ENCODE measurements around the gene AGPAT1. TPM values are rescaled to one million over a fixed set of nuclear protein-coding genes. Genes with fewer than 3 reads are reported as not detected.
A peak's percentile ranks its signal among the peaks of the same experiment; 100 is the strongest.

The AGPAT1 gene
- total and polyA plus RNA-seq, 2 of the 13 experiments (the other 11 are each of a cell fraction or from before 2014, with no cell fraction given): 51.3 to 139 TPM

DNA sequence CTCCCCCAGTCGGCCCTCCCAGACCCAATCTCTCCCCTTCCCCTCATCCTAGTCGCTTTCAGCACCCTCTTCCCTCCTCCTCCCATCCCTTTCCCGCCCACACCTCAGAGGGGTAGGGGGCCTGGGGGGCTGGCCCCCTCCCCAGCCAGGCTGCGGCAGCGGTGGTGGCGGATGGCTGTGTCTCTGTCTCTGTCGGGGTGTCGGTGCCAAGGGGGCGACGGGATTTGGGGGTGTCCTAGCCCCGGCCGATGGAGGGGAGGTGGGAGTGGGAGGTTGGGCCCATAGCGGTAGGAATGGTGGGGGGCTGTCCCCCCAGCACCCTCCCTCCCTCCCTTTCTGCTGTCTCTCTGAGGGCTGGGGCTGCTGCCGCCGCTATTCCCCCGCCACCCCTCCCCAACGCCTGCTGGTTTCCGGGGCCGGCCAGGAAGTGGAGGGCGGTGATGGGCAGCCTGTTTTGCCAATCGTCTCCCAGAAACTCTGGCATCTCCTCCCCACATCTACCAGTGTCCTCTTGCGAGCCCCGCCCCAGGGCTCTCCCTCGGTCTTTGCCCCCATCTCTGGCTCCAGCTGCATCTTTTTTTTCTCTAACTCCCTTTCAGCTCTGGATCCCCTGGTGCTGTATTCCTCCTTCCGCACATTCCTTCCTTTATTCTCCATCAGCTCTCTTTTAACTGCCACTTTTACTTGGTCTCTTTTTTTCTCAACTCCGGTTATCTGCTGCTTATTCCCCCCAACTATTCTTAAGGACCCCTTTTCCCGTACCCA is at the start of gene AGPAT1 (continued):
- TF ChIP-seq, protein P1, sequence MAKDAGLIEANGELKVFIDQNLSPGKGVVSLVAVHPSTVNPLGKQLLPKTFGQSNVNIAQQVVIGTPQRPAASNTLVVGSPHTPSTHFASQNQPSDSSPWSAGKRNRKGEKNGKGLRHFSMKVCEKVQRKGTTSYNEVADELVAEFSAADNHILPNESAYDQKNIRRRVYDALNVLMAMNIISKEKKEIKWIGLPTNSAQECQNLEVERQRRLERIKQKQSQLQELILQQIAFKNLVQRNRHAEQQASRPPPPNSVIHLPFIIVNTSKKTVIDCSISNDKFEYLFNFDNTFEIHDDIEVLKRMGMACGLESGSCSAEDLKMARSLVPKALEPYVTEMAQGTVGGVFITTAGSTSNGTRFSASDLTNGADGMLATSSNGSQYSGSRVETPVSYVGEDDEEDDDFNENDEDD (CRISPR knock-in tag; IDR thresholded peaks at IDR 0.05; ENCODE audit: borderline replicate concordance): 0 out of 2 replicates have a peak, but pooled peaks have one; percentile 28
- TF ChIP-seq ATF7 (IDR thresholded peaks at IDR 0.05) (no peak), ATF7 (CRISPR knock-in tag; IDR thresholded peaks at IDR 0.05) (no peak), NR3C1 (CRISPR knock-in tag; IDR thresholded peaks at IDR 0.05) (no peak), ZNF296 (CRISPR knock-in tag; conservative IDR thresholded peaks at IDR 0.05) (0 out of 2 replicates have a peak, but pooled peaks have one; percentile 66), KAT8 (CRISPR knock-in tag; IDR thresholded peaks at IDR 0.05) (peak; percentile 83), MZF1 (CRISPR knock-in tag; IDR thresholded peaks at IDR 0.05; ENCODE audit: borderline replicate concordance) (no peak), ZSCAN20 (CRISPR knock-in tag; IDR thresholded peaks at IDR 0.05; ENCODE audit: borderline replicate concordance) (no peak), THAP11 (CRISPR knock-in tag; IDR thresholded peaks at IDR 0.05) (peak; percentile 83), PRPF4 (IDR thresholded peaks at IDR 0.05; ENCODE audit: low read depth, low read length, poor library complexity, severe bottlenecking) (no peak)
- TF ChIP-seq, protein P2, sequence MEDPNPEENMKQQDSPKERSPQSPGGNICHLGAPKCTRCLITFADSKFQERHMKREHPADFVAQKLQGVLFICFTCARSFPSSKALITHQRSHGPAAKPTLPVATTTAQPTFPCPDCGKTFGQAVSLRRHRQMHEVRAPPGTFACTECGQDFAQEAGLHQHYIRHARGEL (CRISPR knock-in tag; IDR thresholded peaks at IDR 0.05): no peak

DNA sequence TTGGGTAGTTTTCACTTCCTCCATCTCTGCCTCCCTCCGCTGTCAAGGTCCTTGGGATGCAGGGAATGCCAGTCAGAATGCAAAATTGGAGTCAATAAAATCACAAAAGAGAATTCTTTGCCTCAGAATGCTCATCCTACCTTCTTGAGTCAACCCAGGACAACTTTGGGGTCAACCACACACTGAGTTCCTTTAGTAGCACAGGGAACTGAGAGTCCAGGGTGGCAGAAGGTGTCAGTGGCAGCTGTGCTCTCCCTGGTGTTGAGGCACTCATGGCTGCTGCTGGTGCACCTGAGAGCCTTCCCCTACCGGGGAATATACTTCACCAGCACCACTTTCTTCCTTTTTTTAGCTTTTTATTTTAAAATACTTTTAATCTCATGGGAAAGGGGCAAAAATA is 48.8 kb upstream of the AGPAT1 start:
- Histone ChIP-seq H3K9me3 (ENCODE audit: low read length) (no peaks in the 10 kb centered on the region), H3K4me1 (ENCODE audit: insufficient read depth, low read length) (no peaks in the 10 kb centered on the region), H3K4me2 (ENCODE audit: low read depth, low read length) (no peak overlapping the region), H2AFZ (ENCODE audit: low read length) (no peak overlapping the region), H3K9ac (ENCODE audit: insufficient read depth, low read depth, low read length) (no peak overlapping the region), H4K20me1 (ENCODE audit: insufficient read depth, low read length) (no peaks in the 10 kb centered on the region), H3K27me3 (ENCODE audit: control insufficient read depth in 1 of 2, insufficient read depth in 2 of 2, low read length in 2 of 2) (peaks cover 0 to 52% of the 10 kb centered on the region in 2 experiments; a peak in 3 of 5 replicates), H3K4me3 (replicated peaks in 1 of 3; ENCODE audit: insufficient read depth in 1 of 3, low read depth in 2 of 3, low read length in 3 of 3) (no peak overlapping the region), H3K79me2 (ENCODE audit: insufficient read depth, low read length) (no peaks in the 10 kb centered on the region), H3K27ac (ENCODE audit: extremely low read length, insufficient read depth, low read length) (no peak overlapping the region), H3K36me3 (replicated peaks in 1 of 2; ENCODE audit: control insufficient read depth in 1 of 2, insufficient read depth in 2 of 2, low read length in 2 of 2) (no peaks in the 10 kb centered on the region)
- DNase-seq (ENCODE audit: low spot score) (no peak), ATAC-seq (no peak), FAIRE-seq (no peak)
- BruUV-seq (replicated peaks): no TSS peak
- intact Hi-C loops (cut with micrococcal nuclease; ENCODE audit: unreplicated experiment) (no loop called here), in situ Hi-C loops (cut with HindIII; ENCODE audit: extremely low pct_ligation_motif_present, low pct_unique_long_range_greater_than_20kb) (no loop called here)
- ChIA-PET CTCF (ENCODE audit: low intra/inter-chr PET ratio, low total read pairs) (no interaction called here), POLR2A (no interaction called here)
- 30% methylated on average over 2 of the region's 2 CpGs for WGBS (ENCODE audit: low lambda C conversion rate)
- TF ChIP-seq SNAI1 (CRISPR knock-in tag; IDR thresholded peaks at IDR 0.05; ENCODE audit: borderline replicate concordance) (no peak), NFYC (CRISPR knock-in tag; IDR thresholded peaks at IDR 0.05) (no peak), HOXA7 (CRISPR knock-in tag; IDR thresholded peaks at IDR 0.05) (no peak), ZSCAN30 (CRISPR knock-in tag; IDR thresholded peaks at IDR 0.05) (no peak), KMT2A (CRISPR knock-in tag; IDR thresholded peaks at IDR 0.05) (no peak), MYNN (CRISPR knock-in tag; IDR thresholded peaks at IDR 0.05; ENCODE audit: low read depth) (no peak), CBX2 (IDR thresholded peaks at IDR 0.05; ENCODE audit: low read depth, low read length) (no peak), CBX2 (CRISPR knock-in tag; IDR thresholded peaks at IDR 0.05; ENCODE audit: low read depth) (no peak), ZNF780A (CRISPR knock-in tag; IDR thresholded peaks at IDR 0.05) (no peak), ZNF501 (CRISPR knock-in tag; IDR thresholded peaks at IDR 0.05) (no peak), ZNF225 (CRISPR knock-in tag; IDR thresholded peaks at IDR 0.05) (no peak), HES4 (CRISPR knock-in tag; IDR thresholded peaks at IDR 0.05; ENCODE audit: borderline replicate concordance) (no peak), KDM2A (CRISPR knock-in tag; IDR thresholded peaks at IDR 0.05; ENCODE audit: borderline replicate concordance, low read depth) (no peak)
